Ovary (tissue), 9 donors: ENCODE measurements around the gene ST3GAL4. TPM values are rescaled to one million over a fixed set of nuclear protein-coding genes. Genes with fewer than 3 reads are reported as not detected.

Experiments used
- DNase-seq, 5 donors: peaks; one replicate each; pipeline ENCODE4 v3.0.0-alpha.2; 2019 to 2020
- H3K27ac ChIP-seq, 2 donors: fragments of 200-600 bp; one replicate each; pipeline versions ENCODE4 v1.5.1 to v1.8.0; 2019 to 2022
- H3K27me3 ChIP-seq: fragments of 200-600 bp; one replicate; pipeline ENCODE4 v1.8.0; 2022
- H3K36me3 ChIP-seq: fragments of 200-600 bp; sonication (generic); one replicate; pipeline ENCODE4 v1.5.1; 2019
- H3K4me1 ChIP-seq: one replicate; pipeline ENCODE4 v1.8.1; 2013; ENCODE audit warnings: mild to moderate bottlenecking, moderate library complexity; ENCODE audit not compliant: insufficient read depth
- H3K4me3 ChIP-seq: fragments of 200-600 bp; sonication (generic); one replicate; pipeline ENCODE4 v1.5.1; 2017
- H3K9me3 ChIP-seq, 2 donors: fragments of 200-600 bp in 1 of 2; sonication (generic) in 1 of 2; one replicate each; pipeline versions ENCODE4 v1.5.1 to v1.8.1; 2013 to 2019; ENCODE audit warnings: mild to moderate bottlenecking in 1 of 2, moderate library complexity in 1 of 2
- CTCF ChIP-seq, 3 donors: fragments of 450-650 bp in 2 of 3; fragments of 200-600 bp in 1 of 3; IDR thresholded peaks; one replicate each; pipeline versions ENCODE4 v1.5.1 to v1.8.0; 2016 to 2022; ENCODE audit warnings: antibody characterized with exemption in 3 of 3, mild to moderate bottlenecking in 1 of 3
- EP300 ChIP-seq: sonication (generic); formaldehyde crosslinking; IDR thresholded peaks from one replicate; pipeline ENCODE4 v1.6.1; 2017; ENCODE audit warnings: antibody characterized with exemption
- POLR2A ChIP-seq: fragments of 450-650 bp; IDR thresholded peaks from one replicate; pipeline ENCODE4 v1.6.1; 2017; ENCODE audit warnings: antibody characterized with exemption, mild to moderate bottlenecking, moderate library complexity
- WGBS, 3 donors: extraction: QIAGEN DNeasy Blood & Tissue Kit in 1 of 3; methylation state at CpG; one replicate each; pipeline versions ENCODE4 v1.1.5 to v1.1.7; 2013 to 2017; 5-methylcytosine and 5-hydroxymethylcytosine counted together
- intact Hi-C, 4 donors: fragments of 100-400 bp; cut with DNase I; formaldehyde crosslinking; loops; one replicate each; pipeline versions ENCODE4 v1.11.0 to v1.15.1; 2022 to 2023
- polyA plus RNA-seq, 2 donors: library from polyadenylated mRNA; stranded (reverse); fragments of 200-250 nt in 1 of 2; fragments of 350-450 nt in 1 of 2; fragmentation: Illumina TruSeq in 1 of 2; extraction: RNeasy Lipid Tissue Mini Kit (QIAGEN cat#74804) in 1 of 2; gene quantifications; one replicate each; pipeline ENCODE4 v1.2.3, GENCODE V29; 2013 to 2014
- total RNA-seq, 7 donors: library from RNA; depleted of rRNA in 2 of 7; stranded (reverse); fragments of >200 nt in 2 of 7; fragmentation: NEBNext Ultra II Directional in 3 of 7; extraction: Animal tissue kit (Norgen Biotek cat#: 25700) in 3 of 7; gene quantifications; one replicate each; pipeline versions ENCODE4 v1.1.0 to v1.2.4, GENCODE V29; 2016 to 2023
- donor health status: DM: no; HTN: no; CAD: no; lungs with moderate emphysema.
- donor health status: DM: no; HTN: no; CAD: no.
- donor health status: Bipolar disorder and iron deficiency.
- donor health status: DM: yes; HTN: yes; CAD: no.
- donor health status: DM: no; HTN: no; CAD: no.
- donor health status: DM: yes; HTN: yes; CAD: no.

ST3GAL4 gene
- total and polyA plus RNA-seq, 9 donors, result 75.8 to 300 (median 120) TPM

DNA sequence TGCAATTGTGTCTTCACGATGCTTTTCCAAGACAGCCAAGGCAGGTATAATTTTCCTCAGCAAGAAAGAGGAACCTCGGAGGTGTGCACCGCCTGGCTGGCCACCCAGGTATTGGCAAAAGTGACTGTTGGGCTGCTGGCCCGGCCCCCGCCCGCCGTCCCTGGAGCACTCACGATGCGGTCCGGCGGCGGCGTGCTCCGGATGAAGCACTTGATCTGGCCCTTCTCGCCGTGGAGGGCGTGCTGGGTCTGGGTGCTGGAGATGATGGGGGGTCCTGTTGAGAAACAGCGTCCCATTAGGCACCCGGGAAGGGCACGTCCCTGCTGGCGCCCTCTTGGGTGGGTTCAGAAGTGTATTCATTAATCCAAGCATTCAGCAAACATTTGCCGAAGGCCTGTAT is 84.8 kb downstream of the ST3GAL4 start:
- TF ChIP-seq CTCF (IDR thresholded peaks at IDR 0.05), result no peak
- TF ChIP-seq EP300, result no peak
- no peak for TF ChIP-seq POLR2A
- Histone ChIP-seq H3K36me3 (no peaks in the 10 kb centered on the region), H3K4me3 (no peak overlapping the region), H3K27ac (no peak overlapping the region), H3K4me1 (peaks cover 2% of the 10 kb centered on the region), H3K27me3 (no peaks in the 10 kb centered on the region), H3K9me3 (no peaks in the 10 kb centered on the region)
- intact Hi-C loops, result loop anchor here in 2 of 4 donors (5.0 to 10.0 kb wide), 3 partner anchors 552 to 905 kb away; no protein-coding TSS in a partner anchor
- peak in 1 of 5 donors; percentile 46 for DNase-seq
- WGBS, 3 donors, result 62 to 78% (median 65%) methylated on average over 22 of the region's 22 CpGs

- 21 to 23% (median 22%) methylated on average over 21 of the region's 21 CpGs for WGBS, 3 donors
- H3K9me3 ChIP-seq, result no peaks in the 10 kb centered on the region
- peaks cover 2% of the 10 kb centered on the region for H3K4me1 ChIP-seq
- H3K27ac ChIP-seq, result no peak overlapping the region
- H3K36me3 ChIP-seq, result no peaks in the 10 kb centered on the region
- DNase-seq, result peak; percentile 84 to 94 (median 89)
- no peaks in the 10 kb centered on the region for H3K27me3 ChIP-seq
- intact Hi-C loops, result loop anchor here in 3 of 4 donors (1.0 to 10.0 kb wide), 4 partner anchors 39 to 904 kb away; no protein-coding TSS in a partner anchor
- TF ChIP-seq CTCF (IDR thresholded peaks at IDR 0.05), result peak; percentile 94 to 97 (median 95)
- peak; percentile 12 for TF ChIP-seq POLR2A
- TF ChIP-seq EP300, result no peak
- H3K4me3 ChIP-seq, result no peak overlapping the region
These were observed 85.5 kb downstream of the ST3GAL4 start for GRCh38 chr11:126440792-126441514.

- H3K4me1 ChIP-seq, result peaks cover 8% of the 10 kb centered on the region
- DNase-seq, result no peak
- no peaks in the 10 kb centered on the region for H3K36me3 ChIP-seq
- 86 to 90% (median 88%) methylated on average over 13 of the region's 13 CpGs for WGBS, 3 donors
- intact Hi-C loops, result loop anchor here in 2 of 4 donors (5.0 to 10.0 kb wide), 3 partner anchors 549 to 902 kb away; no protein-coding TSS in a partner anchor
- H3K4me3 ChIP-seq, result no peak overlapping the region
- TF ChIP-seq EP300, result no peak
- no peaks in the 10 kb centered on the region for H3K9me3 ChIP-seq
- no peaks in the 10 kb centered on the region for H3K27me3 ChIP-seq
- no peak overlapping the region for H3K27ac ChIP-seq
These were observed 87.6 kb downstream of the ST3GAL4 start for GRCh38 chr11:126443120-126443519.

GRCh38 chr11:126444072-126444471 is 88.6 kb downstream of the ST3GAL4 start:
- Histone ChIP-seq H3K27me3 (no peaks in the 10 kb centered on the region), H3K27ac (no peak overlapping the region), H3K4me1 (peaks cover 8% of the 10 kb centered on the region), H3K36me3 (no peaks in the 10 kb centered on the region), H3K4me3 (no peak overlapping the region), H3K9me3 (no peaks in the 10 kb centered on the region)
- no peak for TF ChIP-seq EP300
- no peak for TF ChIP-seq CTCF (IDR thresholded peaks at IDR 0.05)
- TF ChIP-seq POLR2A, result no peak
- WGBS, 3 donors, result 81 to 89% (median 84%) methylated on average over 7 of the region's 7 CpGs
- DNase-seq, result no peak
- intact Hi-C loops, result loop anchor here in 2 of 4 donors (5.0 to 10.0 kb wide), 3 partner anchors 548 to 901 kb away; no protein-coding TSS in a partner anchor

GRCh38 chr11:126446581-126446980 is 91.1 kb downstream of the ST3GAL4 start:
- WGBS, 3 donors, result 82 to 90% (median 88%) methylated on average over 10 of the region's 10 CpGs
- TF ChIP-seq POLR2A (no peak), CTCF (IDR thresholded peaks at IDR 0.05) (no peak), EP300 (no peak)
- intact Hi-C loops, result loop anchor here in 2 of 4 donors (5.0 to 10.0 kb wide), 3 partner anchors 36 to 898 kb away; no protein-coding TSS in a partner anchor

More at GRCh38 chr11:126446581-126446980, 91.1 kb downstream of the ST3GAL4 start:
- H3K36me3 ChIP-seq, result no peaks in the 10 kb centered on the region
- H3K4me3 ChIP-seq, result no peak overlapping the region
- no peak overlapping the region for H3K27ac ChIP-seq
- H3K27me3 ChIP-seq, result no peaks in the 10 kb centered on the region
- DNase-seq, result no peak
- no peaks in the 10 kb centered on the region for H3K9me3 ChIP-seq
- H3K4me1 ChIP-seq, result peaks cover 5% of the 10 kb centered on the region
